HG03175 (cell line): ENCODE data around the gene ADCY3.

ENCODE experiments used
- ATAC-seq: cut with Tn5 transposase; IDR thresholded peaks from one replicate; pipeline ENCODE4 v1.9.1; 2021; ENCODE audit warnings: mild to moderate bottlenecking, moderate library complexity; ENCODE audit not compliant: unreplicated experiment

Gene ADCY3

GRCh38 chr2:24877646-24878045 lies 42.4 kb downstream of the ADCY3 start:
- no peak for ATAC-seq

GRCh38 chr2:24877067-24877466 lies 43.0 kb downstream of the ADCY3 start:
- ATAC-seq: no peak

- ATAC-seq: no peak
These were observed 44.1 kb downstream of the ADCY3 start for GRCh38 chr2:24875901-24876300.

- no peak for ATAC-seq
These were observed 44.8 kb downstream of the ADCY3 start for GRCh38 chr2:24875272-24875671.

GRCh38 chr2:24874035-24874434 lies 46.0 kb downstream of the ADCY3 start:
- ATAC-seq: no peak

- no peak for ATAC-seq
These were observed 46.4 kb downstream of the ADCY3 start for GRCh38 chr2:24873619-24874018.

- no peak for ATAC-seq
These were observed 47.5 kb downstream of the ADCY3 start for GRCh38 chr2:24872344-24873115.

GRCh38 chr2:24871852-24872333 lies 48.1 kb downstream of the ADCY3 start:
- ATAC-seq: no peak

GRCh38 chr2:24870891-24871705 lies 48.9 kb downstream of the ADCY3 start:
- ATAC-seq: no peak

- ATAC-seq: no peak
These were observed 49.6 kb downstream of the ADCY3 start for GRCh38 chr2:24870440-24870839.

GRCh38 chr2:24866946-24867345 lies 53.1 kb downstream of the ADCY3 start:
- ATAC-seq: no peak

- ATAC-seq: no peak
These were observed 56.4 kb downstream of the ADCY3 start for GRCh38 chr2:24863641-24864040.

GRCh38 chr2:24861500-24861899 lies 58.5 kb downstream of the ADCY3 start:
- no peak for ATAC-seq

- no peak for ATAC-seq
These were observed 59.4 kb downstream of the ADCY3 start for GRCh38 chr2:24860631-24861030.

GRCh38 chr2:24859968-24860600 lies 60.0 kb downstream of the ADCY3 start:
- ATAC-seq: no peak

- no peak for ATAC-seq
These were observed 61.0 kb downstream of the ADCY3 start for GRCh38 chr2:24858996-24859395.

- no peak for ATAC-seq
These were observed 62.3 kb downstream of the ADCY3 start for GRCh38 chr2:24857746-24858145.

- no peak for ATAC-seq
These were observed 63.2 kb downstream of the ADCY3 start for GRCh38 chr2:24856791-24857211.

- no peak for ATAC-seq
These were observed 64.3 kb downstream of the ADCY3 start for GRCh38 chr2:24855726-24856125.

- ATAC-seq: no peak
These were observed 64.9 kb downstream of the ADCY3 start for GRCh38 chr2:24855022-24855622.

GRCh38 chr2:24853996-24854395 lies 66.0 kb downstream of the ADCY3 start:
- no peak for ATAC-seq
